T-helper 17 cell (primary cell): Measurements from ENCODE around the gene PCBP1. TPM values are rescaled to one million over a fixed set of nuclear protein-coding genes. Genes with fewer than 3 reads are reported as not detected.
"Not testable (repeated sequence)": the region's sequence is repeated elsewhere in the genome, so short reads cannot be mapped to it uniquely, and the experiment has no call there.

ENCODE experiments used
- ATAC-seq: fragments of 150-1000 bp; cut with Tn5 transposase; 2 replicates; pipeline ENCODE4 v1.10.0; 2021; ENCODE audit warnings: mild to moderate bottlenecking, moderate library complexity
- DNase-seq, 3 donors: peaks; one replicate each; pipeline versions ENCODE4 v3.0.0 to v3.0.0-alpha.2; 2020 to 2021
- H3K9me3 ChIP-seq: one replicate; pipeline ENCODE4 v1.7.0; 2013; ENCODE audit warnings: low read length, mild to moderate bottlenecking; ENCODE audit not compliant: control insufficient read depth, poor library complexity, severe bottlenecking
- H3K27ac Mint-ChIP-seq: one replicate; pipeline ENCODE4 v1.8.0; 2022; ENCODE audit warnings: mild to moderate bottlenecking, moderate library complexity, mixed read lengths
- H3K27me3 Mint-ChIP-seq: one replicate; pipeline ENCODE4 v1.8.0; 2022; ENCODE audit warnings: mixed read lengths
- H3K36me3 Mint-ChIP-seq: one replicate; pipeline ENCODE4 v1.8.0; 2022; ENCODE audit warnings: low read depth, mixed read lengths
- H3K4me1 Mint-ChIP-seq: one replicate; pipeline ENCODE4 v1.8.0; 2022; ENCODE audit warnings: mild to moderate bottlenecking, mixed read lengths
- H3K4me3 Mint-ChIP-seq: one replicate; pipeline ENCODE4 v1.8.0; 2022; ENCODE audit warnings: mild to moderate bottlenecking, moderate library complexity, mixed read lengths
- total RNA-seq, 4 donors: library from RNA in 2 of 4; stranded (reverse) in 2 of 4; gene quantifications; one replicate each; pipeline ENCODE4 v1.2.3 and lab custom pipeline; 2022 to 2026

PCBP1 gene
- total RNA-seq, 2 donors from 2014 or later = 334 to 345 TPM

- ATAC-seq (peak; percentile 92), DNase-seq (peak in 2 of 3 donors; percentile 27 to 29)
- H3K27ac Mint-ChIP-seq = peak overlapping the region; percentile 100
- H3K27me3 Mint-ChIP-seq = no peaks in the 10 kb centered on the region
- H3K36me3 Mint-ChIP-seq = peaks cover 2% of the 10 kb centered on the region
- H3K4me1 Mint-ChIP-seq = peaks cover 37% of the 10 kb centered on the region
- H3K9me3 ChIP-seq = no peaks in the 10 kb centered on the region
- peak overlapping the region; percentile 88 for H3K4me3 Mint-ChIP-seq
These were observed 7.9 kb downstream of the PCBP1 start for GRCh38 chr2:70094978-70095719.

DNA sequence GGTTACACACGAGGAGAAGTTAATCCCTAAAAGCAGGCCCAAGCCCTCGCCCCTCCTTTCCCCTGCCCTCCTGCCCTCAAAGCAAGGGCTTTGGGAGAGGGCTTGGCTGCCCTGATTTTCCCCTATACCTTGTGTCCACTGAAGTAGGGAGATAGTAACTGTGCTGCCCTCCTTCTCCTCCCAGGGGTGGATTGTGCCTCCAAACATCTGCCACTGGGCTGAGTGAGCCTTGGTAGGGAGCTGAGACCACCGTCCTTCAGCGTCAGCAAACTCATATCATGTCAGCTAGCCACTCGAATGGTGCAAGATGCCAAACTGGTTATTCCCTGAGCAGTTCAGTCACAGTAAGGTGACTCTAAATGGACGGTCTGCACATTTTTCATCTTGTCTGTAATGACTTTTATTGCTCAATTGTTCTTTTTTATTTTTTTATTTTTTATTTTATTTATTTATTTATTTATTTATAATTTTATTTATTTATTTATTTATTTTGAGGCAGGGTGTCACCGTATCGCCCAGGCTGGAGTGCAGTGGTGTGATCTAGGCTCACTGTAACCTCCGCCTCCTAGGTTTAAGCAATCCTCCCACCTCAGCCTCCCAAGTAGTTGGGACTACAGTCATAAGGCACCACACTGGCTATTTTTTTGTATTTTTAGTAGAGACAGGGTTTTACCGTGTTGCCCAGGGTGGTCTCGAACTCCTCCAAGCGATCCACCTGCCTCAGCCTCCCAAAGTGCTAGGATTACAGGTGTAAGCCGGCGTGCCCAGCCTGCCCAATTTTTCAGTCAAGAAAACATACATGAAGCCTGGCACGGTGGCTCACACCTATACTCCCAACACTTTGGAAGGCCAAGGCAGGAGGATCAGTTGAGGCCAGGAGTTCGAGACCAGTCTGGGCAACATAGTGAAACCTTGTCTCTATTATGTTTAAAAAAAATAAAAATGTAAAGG, 8.7 kb downstream of the PCBP1 start:
- DNase-seq = no peak
- no peaks in the 10 kb centered on the region for H3K9me3 ChIP-seq
- Mint-ChIP-seq H3K36me3 (peaks cover 2% of the 10 kb centered on the region), H3K4me3 (no peak overlapping the region), H3K4me1 (peaks cover 31% of the 10 kb centered on the region), H3K27ac (peak overlapping the region; percentile 100), H3K27me3 (no peaks in the 10 kb centered on the region)
- ATAC-seq = peak; percentile 5

GRCh38 chr2:70098032-70098431, 10.8 kb downstream of the PCBP1 start:
- Mint-ChIP-seq H3K27ac (peak overlapping the region; percentile 34), H3K36me3 (peaks cover 2% of the 10 kb centered on the region), H3K27me3 (no peaks in the 10 kb centered on the region), H3K4me1 (peaks cover 24% of the 10 kb centered on the region), H3K4me3 (no peak overlapping the region)
- no peak for ATAC-seq
- H3K9me3 ChIP-seq = no peaks in the 10 kb centered on the region
- DNase-seq = no peak

DNA sequence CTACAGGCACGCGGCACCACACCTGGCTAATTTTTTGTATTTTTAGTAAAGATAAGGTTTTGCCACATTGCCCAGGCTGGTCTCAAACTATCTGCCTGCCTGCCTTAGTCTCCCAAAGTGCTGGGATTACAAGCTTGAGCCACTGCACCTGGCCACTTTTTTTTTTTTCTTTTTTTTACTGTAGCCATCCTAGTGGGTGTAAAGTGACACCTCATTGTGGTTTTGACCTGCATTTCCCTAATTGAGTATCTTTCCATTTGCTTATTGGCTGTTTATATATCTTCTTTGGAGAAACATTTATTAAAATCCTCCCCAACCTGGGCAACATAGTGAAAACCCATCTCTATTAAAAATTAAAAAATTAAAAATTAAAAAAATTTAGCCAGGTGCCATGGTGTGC, 12.0 kb downstream of the PCBP1 start:
- no peak overlapping the region for H3K4me3 Mint-ChIP-seq
- ATAC-seq = no peak
- no peak overlapping the region for H3K27ac Mint-ChIP-seq
- no peaks in the 10 kb centered on the region for H3K36me3 Mint-ChIP-seq
- H3K9me3 ChIP-seq = no peaks in the 10 kb centered on the region
- no peaks in the 10 kb centered on the region for H3K27me3 Mint-ChIP-seq
- peaks cover 24% of the 10 kb centered on the region for H3K4me1 Mint-ChIP-seq
- DNase-seq = no peak

DNA sequence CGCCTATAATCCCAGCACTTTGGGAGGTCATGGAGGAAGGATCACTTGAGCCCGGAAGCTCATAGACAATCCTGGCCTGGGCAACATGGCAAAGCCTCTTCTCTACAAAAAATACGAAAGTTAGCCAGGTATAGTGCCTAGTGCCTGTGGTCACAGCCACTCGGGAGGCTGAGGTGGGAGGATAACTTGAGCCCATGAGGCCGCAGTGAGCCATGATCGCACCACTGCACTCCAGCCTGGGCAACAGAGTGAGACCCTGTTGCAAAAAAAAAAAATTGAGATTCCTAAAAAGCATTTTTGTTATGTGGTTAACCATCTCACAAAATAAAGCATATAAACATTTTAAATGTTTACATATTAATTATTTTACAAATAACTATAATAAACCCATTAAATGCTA, 13.9 kb downstream of the PCBP1 start:
- no peaks in the 10 kb centered on the region for H3K9me3 ChIP-seq
- ATAC-seq (no peak), DNase-seq (no peak)
- Mint-ChIP-seq H3K27ac (no peak overlapping the region), H3K27me3 (no peaks in the 10 kb centered on the region), H3K4me1 (peaks cover 21% of the 10 kb centered on the region), H3K36me3 (no peaks in the 10 kb centered on the region), H3K4me3 (no peak overlapping the region)

- not testable (repeated sequence) for ATAC-seq, H3K36me3 Mint-ChIP-seq, H3K27me3 Mint-ChIP-seq, DNase-seq, H3K27ac Mint-ChIP-seq, H3K9me3 ChIP-seq, H3K4me3 Mint-ChIP-seq
- H3K4me1 Mint-ChIP-seq = peaks cover 21% of the 10 kb centered on the region
These were observed 14.4 kb downstream of the PCBP1 start for GRCh38 chr2:70101686-70102085.

GRCh38 chr2:70102323-70102905, 15.1 kb downstream of the PCBP1 start:
- Mint-ChIP-seq H3K4me1 (peaks cover 25% of the 10 kb centered on the region), H3K27ac (peak overlapping the region; percentile 99)
- not testable (repeated sequence) for H3K9me3 ChIP-seq, H3K27me3 Mint-ChIP-seq, DNase-seq, H3K4me3 Mint-ChIP-seq, H3K36me3 Mint-ChIP-seq, ATAC-seq

DNA sequence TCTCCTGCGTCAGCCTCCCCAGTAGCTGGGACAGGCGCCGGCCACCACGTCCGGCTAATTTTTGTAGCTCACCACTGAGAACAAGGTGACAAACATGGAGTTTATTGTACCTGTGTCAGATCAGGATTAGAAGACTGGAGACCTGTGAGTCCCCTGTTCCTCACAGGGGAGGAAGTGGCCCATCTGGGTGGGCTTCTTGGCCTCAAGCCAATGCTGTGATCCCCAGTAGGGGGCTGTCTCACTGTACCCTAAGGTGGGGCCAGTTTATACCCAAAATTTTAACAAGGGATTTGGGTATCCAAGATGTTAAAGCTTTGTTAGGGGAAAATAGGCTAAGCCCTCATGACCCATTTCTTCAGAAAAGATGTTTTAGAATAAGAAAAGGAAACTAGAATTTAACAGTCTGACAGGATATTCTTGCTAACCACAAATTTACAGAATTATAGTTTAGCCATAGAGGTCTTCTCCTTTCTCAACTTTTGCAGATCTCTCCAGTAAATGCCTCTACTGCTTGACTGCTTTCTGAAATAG, 16.3 kb downstream of the PCBP1 start:
- Mint-ChIP-seq H3K27me3 (no peaks in the 10 kb centered on the region), H3K4me3 (peak overlapping the region; percentile 81), H3K36me3 (no peaks in the 10 kb centered on the region), H3K27ac (peak overlapping the region; percentile 99), H3K4me1 (peaks cover 30% of the 10 kb centered on the region)
- ATAC-seq (peak; percentile 70), DNase-seq (no peak)
- no peaks in the 10 kb centered on the region for H3K9me3 ChIP-seq

DNA sequence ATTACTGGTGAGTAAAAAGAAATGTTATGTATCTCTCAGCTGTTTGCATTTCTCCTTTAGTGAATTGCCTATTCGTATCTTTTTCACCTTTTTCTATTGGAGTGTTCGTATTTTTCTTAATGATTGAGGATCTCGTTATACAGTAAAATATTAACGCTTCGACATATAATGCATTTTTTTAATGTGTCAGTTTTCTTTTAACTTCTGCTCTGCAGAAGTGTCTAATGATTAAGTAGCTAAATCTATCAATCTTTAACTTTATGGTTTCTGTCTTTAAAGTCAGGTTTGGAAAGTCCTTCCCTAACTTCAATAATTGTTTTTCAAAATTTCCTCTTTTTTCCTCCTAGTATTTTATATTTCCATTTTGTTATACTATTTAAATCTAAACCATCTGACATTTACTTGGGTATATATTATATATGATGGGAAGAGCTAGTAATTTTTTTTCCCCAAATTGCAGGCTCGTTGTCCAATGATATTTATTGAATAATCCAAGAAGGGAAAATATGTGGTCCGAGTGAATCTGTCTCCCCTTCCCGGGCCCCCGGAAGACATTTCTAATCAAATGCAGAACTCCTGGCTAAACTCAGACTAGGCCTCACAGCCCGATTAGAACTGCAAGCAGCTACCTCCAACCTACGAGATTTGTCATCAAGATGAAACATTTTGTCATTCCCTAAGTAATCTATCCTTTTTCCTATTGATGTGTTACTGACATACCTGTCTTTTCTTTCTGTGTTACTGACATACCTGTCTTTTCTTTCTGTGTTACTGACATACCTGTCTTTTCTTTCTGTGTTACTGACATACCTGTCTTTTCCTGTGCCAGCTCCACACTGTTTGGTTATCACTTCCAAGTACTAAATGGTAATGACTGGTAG, 17.2 kb downstream of the PCBP1 start:
- peak overlapping the region; percentile 99 for H3K27ac Mint-ChIP-seq
- H3K36me3 Mint-ChIP-seq = no peaks in the 10 kb centered on the region
- DNase-seq (no peak), ATAC-seq (no peak)
- H3K9me3 ChIP-seq = no peaks in the 10 kb centered on the region
- peak overlapping the region; percentile 81 for H3K4me3 Mint-ChIP-seq
- peaks cover 30% of the 10 kb centered on the region for H3K4me1 Mint-ChIP-seq
- H3K27me3 Mint-ChIP-seq = no peaks in the 10 kb centered on the region

- not testable (repeated sequence) for H3K36me3 Mint-ChIP-seq, H3K9me3 ChIP-seq, H3K4me3 Mint-ChIP-seq, ATAC-seq, H3K27me3 Mint-ChIP-seq, DNase-seq
- Mint-ChIP-seq H3K27ac (peak overlapping the region; percentile 97), H3K4me1 (peaks cover 39% of the 10 kb centered on the region)
These were observed 18.9 kb downstream of the PCBP1 start for GRCh38 chr2:70106138-70106537.

- not testable (repeated sequence) for ATAC-seq, DNase-seq, H3K36me3 Mint-ChIP-seq, H3K27me3 Mint-ChIP-seq, H3K9me3 ChIP-seq
- peak overlapping the region; percentile 97 for H3K27ac Mint-ChIP-seq
- peak overlapping the region; percentile 55 for H3K4me3 Mint-ChIP-seq
- peaks cover 32% of the 10 kb centered on the region for H3K4me1 Mint-ChIP-seq
These were observed 23.1 kb downstream of the PCBP1 start for GRCh38 chr2:70110397-70110796.
